GM18520 (cell line): ENCODE data around the gene KCNK4.
"Not testable (repeated sequence)": the region's sequence is repeated elsewhere in the genome, so short reads cannot be mapped to it uniquely, and the experiment has no call there.

Experiments used
- ATAC-seq: cut with Tn5 transposase; IDR thresholded peaks from one replicate; pipeline ENCODE4 v1.9.1; 2021; ENCODE audit not compliant: unreplicated experiment

The KCNK4 gene

GRCh38 chr11:64322925-64323260 is 31.8 kb downstream of the KCNK4 start:
- ATAC-seq = no peak

GRCh38 chr11:64323373-64323772 is 32.3 kb downstream of the KCNK4 start:
- no peak for ATAC-seq

GRCh38 chr11:64323984-64324383 is 32.9 kb downstream of the KCNK4 start:
- ATAC-seq = not testable (repeated sequence)

- no peak for ATAC-seq
Measured at GRCh38 chr11:64324692-64325469, 33.8 kb downstream of the KCNK4 start.

- no peak for ATAC-seq
Measured at GRCh38 chr11:64327375-64327774, 36.3 kb downstream of the KCNK4 start.

- no peak for ATAC-seq
Measured at GRCh38 chr11:64327993-64328392, 36.9 kb downstream of the KCNK4 start.

- ATAC-seq = no peak
Measured at GRCh38 chr11:64330888-64331287, 39.8 kb downstream of the KCNK4 start.

GRCh38 chr11:64331569-64332371 is 40.7 kb downstream of the KCNK4 start:
- ATAC-seq = peak; percentile 54

GRCh38 chr11:64333556-64333955 is 42.5 kb downstream of the KCNK4 start:
- ATAC-seq = no peak

- ATAC-seq = peak; percentile 62
Measured at GRCh38 chr11:64334764-64335735, 43.9 kb downstream of the KCNK4 start.

- ATAC-seq = no peak
Measured at GRCh38 chr11:64337538-64338249, 46.6 kb downstream of the KCNK4 start.

GRCh38 chr11:64338716-64339115 is 47.6 kb downstream of the KCNK4 start:
- no peak for ATAC-seq

- ATAC-seq = no peak
Measured at GRCh38 chr11:64339286-64339685, 48.2 kb downstream of the KCNK4 start.

- ATAC-seq = peak; percentile 56
Measured at GRCh38 chr11:64339754-64340408, 48.8 kb downstream of the KCNK4 start, which contains the start of gene CCDC88B. Gene CCDC88B, plus strand, starts transcription at chr11:64340204. Its CDS starts 63 bp downstream, at chr11:64340267.

GRCh38 chr11:64340671-64341335 is 49.7 kb downstream of the KCNK4 start:
- no peak for ATAC-seq

GRCh38 chr11:64341429-64341828 is 50.3 kb downstream of the KCNK4 start:
- ATAC-seq = no peak

- no peak for ATAC-seq
Measured at GRCh38 chr11:64341851-64342791, 51.0 kb downstream of the KCNK4 start.
